Ishikawa (cell line): Measurements from ENCODE around the gene DMD.

Experiments used
- CEBPB ChIP-seq: IDR thresholded peaks from 2 replicates; pipeline ENCODE4 v1.6.1; 2012
- CREB1 ChIP-seq: IDR thresholded peaks from 2 replicates; pipeline ENCODE4 v1.6.1; 2012; ENCODE audit warnings: low read depth
- EGR1 ChIP-seq: IDR thresholded peaks from 2 replicates; pipeline ENCODE4 v1.6.1; 2012
- EP300 ChIP-seq: IDR thresholded peaks from 2 replicates; pipeline ENCODE4 v1.6.1; 2012; ENCODE audit warnings: borderline replicate concordance
- FOXM1 ChIP-seq: IDR thresholded peaks from 2 replicates; pipeline ENCODE4 v1.6.1; 2012; ENCODE audit warnings: low read depth, borderline replicate concordance
- MAX ChIP-seq: IDR thresholded peaks from 2 replicates; pipeline ENCODE4 v1.6.1; 2012
- NFIC ChIP-seq: IDR thresholded peaks from 2 replicates; pipeline ENCODE4 v1.6.1; 2012
- RAD21 ChIP-seq: IDR thresholded peaks from 2 replicates; pipeline ENCODE4 v1.6.1; 2012; ENCODE audit warnings: low read depth
- REST ChIP-seq: IDR thresholded peaks from 2 replicates; pipeline ENCODE4 v1.6.1; 2012; ENCODE audit warnings: low read depth, mild to moderate bottlenecking
- TAF1 ChIP-seq: IDR thresholded peaks from 2 replicates; pipeline ENCODE4 v1.6.1; 2012; ENCODE audit warnings: low read depth, mild to moderate bottlenecking
- TCF12 ChIP-seq: IDR thresholded peaks from 2 replicates; pipeline ENCODE4 v1.6.1; 2012; ENCODE audit warnings: low read depth
- TEAD4 ChIP-seq: IDR thresholded peaks from 2 replicates; pipeline ENCODE4 v1.6.1; 2012
- USF1 ChIP-seq: IDR thresholded peaks from 2 replicates; pipeline ENCODE4 v1.6.1; 2012
- YY1 ChIP-seq: IDR thresholded peaks from 2 replicates; pipeline ENCODE4 v1.6.1; 2012; ENCODE audit warnings: low read depth
- ZBTB7A ChIP-seq: IDR thresholded peaks from 2 replicates; pipeline ENCODE4 v1.6.1; 2012; ENCODE audit warnings: low read depth

The DMD gene

GRCh38 chrX:33171041-33171440 is 40.3 kb downstream of the DMD start:
- TF ChIP-seq MAX (no peak), EGR1 (no peak), YY1 (no peak), ZBTB7A (no peak), FOXM1 (no peak), RAD21 (no peak), USF1 (no peak), REST (no peak), EP300 (no peak), TCF12 (no peak), TAF1 (no peak), TEAD4 (no peak), CEBPB (no peak), NFIC (no peak), CREB1 (no peak)

- TF ChIP-seq ZBTB7A (no peak), CEBPB (no peak), REST (no peak), YY1 (no peak), TAF1 (no peak), FOXM1 (no peak), EP300 (no peak), MAX (no peak), NFIC (no peak), CREB1 (no peak), EGR1 (no peak), USF1 (no peak)
These were observed 49.5 kb downstream of the DMD start for GRCh38 chrX:33161829-33162228.

GRCh38 chrX:33160273-33160672 is 51.1 kb downstream of the DMD start:
- TF ChIP-seq YY1 (no peak), MAX (no peak), NFIC (no peak), EGR1 (no peak), FOXM1 (no peak), RAD21 (no peak), EP300 (no peak), USF1 (no peak), ZBTB7A (no peak), TCF12 (no peak), TEAD4 (no peak), CEBPB (no peak), TAF1 (no peak), CREB1 (no peak)

GRCh38 chrX:33156152-33156726 is 55.1 kb downstream of the DMD start:
- no peak for TF ChIP-seq NFIC
- TF ChIP-seq ZBTB7A, result no peak
- no peak for TF ChIP-seq CREB1
- no peak for TF ChIP-seq REST
- TF ChIP-seq CEBPB, result no peak
- TF ChIP-seq MAX, result no peak
- no peak for TF ChIP-seq TAF1
- TF ChIP-seq USF1, result no peak
- no peak for TF ChIP-seq RAD21
- no peak for TF ChIP-seq FOXM1
- no peak for TF ChIP-seq YY1
- no peak for TF ChIP-seq TCF12
- no peak for TF ChIP-seq EGR1
- no peak for TF ChIP-seq EP300
- TF ChIP-seq TEAD4, result no peak
